ENCODE measurements around the gene GFY.

Gene GFY

GRCh38 chr19:49428547-49429451, 3.6 kb downstream of the GFY start:
- DNase-seq: no peak

- no peak for DNase-seq
Measured at GRCh38 chr19:49430172-49430677, 5.0 kb downstream of the GFY start.

GRCh38 chr19:49430678-49431329, 5.6 kb downstream of the GFY start:
- DNase-seq: no peak

- no peak for DNase-seq
Measured at GRCh38 chr19:49431330-49431749, 6.2 kb downstream of the GFY start.

- DNase-seq: no peak
Measured at GRCh38 chr19:49432141-49433073, 7.2 kb downstream of the GFY start.

GRCh38 chr19:49433240-49433901, 8.2 kb downstream of the GFY start:
- no peak for DNase-seq

- no peak for DNase-seq
Measured at GRCh38 chr19:49434907-49435583, 9.9 kb downstream of the GFY start.

- no peak for DNase-seq
Measured at GRCh38 chr19:49435670-49436069, 10.5 kb downstream of the GFY start.

GRCh38 chr19:49436381-49437017, 11.3 kb downstream of the GFY start:
- DNase-seq: no peak

- DNase-seq: no peak
Measured at GRCh38 chr19:49437231-49437630, 12.0 kb downstream of the GFY start.

GRCh38 chr19:49438261-49438660, 13.1 kb downstream of the GFY start:
- no peak for DNase-seq

- no peak for DNase-seq
Measured at GRCh38 chr19:49439836-49440235, 14.6 kb downstream of the GFY start.

- no peak for DNase-seq
Measured at GRCh38 chr19:49440439-49441209, 15.4 kb downstream of the GFY start.

- DNase-seq: no peak
Measured at GRCh38 chr19:49441210-49441959, 16.2 kb downstream of the GFY start, which contains the start of gene SLC17A7. Gene SLC17A7 (minus strand): TSS chr19:49441527. CDS start chr19:49441379, 148 bp downstream.

GRCh38 chr19:49441960-49442350, 16.8 kb downstream of the GFY start:
- no peak for DNase-seq

GRCh38 chr19:49442354-49442753, 17.2 kb downstream of the GFY start:
- no peak for DNase-seq

GRCh38 chr19:49442771-49443365, 17.7 kb downstream of the GFY start:
- DNase-seq: peak; percentile 57

GRCh38 chr19:49443366-49444099, 18.3 kb downstream of the GFY start:
- peak; percentile 92 for DNase-seq
